Activated CD4-positive, alpha-beta T cell treated with anti-CD3 and anti-CD28 coated beads for 24 hours (primary cell): ENCODE measurements around the gene ERC2.

Experiments
- DNase-seq, 2 donors: peaks; one replicate each; pipeline ENCODE4 v3.0.0-alpha.2; 2020; ENCODE audit warnings: low read depth in 2 of 2

Gene ERC2

GRCh38 chr3:55557549-55557948 lies 910.7 kb downstream of the ERC2 start:
- no peak for DNase-seq

DNA sequence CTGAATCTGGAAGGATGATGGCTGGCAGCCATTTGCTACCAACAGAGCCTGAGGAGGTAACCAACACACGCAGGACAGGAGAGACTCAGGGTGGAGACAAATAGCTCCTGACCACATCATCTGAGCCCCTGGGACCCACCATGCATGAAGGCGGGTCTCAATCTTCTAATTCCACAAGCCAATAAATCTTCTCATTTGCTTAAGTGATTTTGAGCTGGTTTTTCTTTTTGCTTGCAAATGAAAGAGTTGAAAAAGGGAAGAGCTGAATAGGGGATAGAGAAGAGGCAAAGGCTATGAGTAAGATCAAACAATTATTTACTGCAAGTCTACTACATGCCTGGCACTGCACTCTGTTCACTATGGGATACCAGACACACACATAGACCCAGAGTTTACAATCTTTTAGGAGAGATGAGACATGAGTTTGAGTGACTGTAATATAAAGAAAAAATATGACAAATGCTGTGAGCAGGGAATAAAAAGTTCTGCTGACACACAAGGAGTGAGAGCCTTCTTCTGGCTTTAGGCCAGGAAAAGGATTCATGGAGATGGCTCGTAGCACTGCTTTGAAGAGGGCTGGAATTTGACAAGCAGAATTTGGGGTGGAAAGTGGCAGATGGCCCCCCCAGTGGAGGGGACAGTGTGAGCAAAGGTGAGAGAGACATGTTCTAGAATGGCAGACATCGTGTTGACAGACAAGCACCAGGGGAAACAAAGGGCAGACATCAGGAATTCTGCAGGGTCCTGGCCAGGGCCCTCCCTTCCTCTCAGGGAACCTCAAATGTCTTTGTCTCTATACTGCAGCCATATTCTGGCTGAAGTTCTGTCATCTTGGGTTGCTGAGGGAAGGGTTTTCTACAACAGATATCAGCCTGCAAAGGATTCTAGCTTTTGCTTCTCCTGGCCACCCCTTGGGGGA lies 911.4 kb downstream of the ERC2 start:
- DNase-seq: no peak

GRCh38 chr3:55555873-55556618 lies 912.2 kb downstream of the ERC2 start:
- no peak for DNase-seq

GRCh38 chr3:55554634-55555425 lies 913.4 kb downstream of the ERC2 start:
- DNase-seq: no peak

DNA sequence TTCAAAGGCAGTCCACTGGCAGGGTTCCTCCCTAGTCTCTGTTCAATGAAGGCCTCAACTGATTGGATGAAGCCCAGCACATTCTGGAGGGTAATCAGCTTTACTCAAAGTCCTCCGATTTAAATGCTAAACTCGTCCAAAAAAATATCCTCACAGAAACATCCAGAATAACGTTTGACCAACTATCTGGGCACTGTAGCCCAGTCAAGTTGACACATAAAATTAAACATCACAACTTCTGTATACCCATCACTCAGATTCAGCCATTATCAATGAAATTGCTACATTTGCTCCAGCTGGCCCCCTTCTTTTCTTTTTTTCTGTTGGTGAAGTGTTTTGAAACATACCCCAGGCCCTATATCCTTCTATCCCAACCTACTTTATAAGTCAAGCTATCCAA lies 916.6 kb downstream of the ERC2 start:
- DNase-seq: no peak

DNA sequence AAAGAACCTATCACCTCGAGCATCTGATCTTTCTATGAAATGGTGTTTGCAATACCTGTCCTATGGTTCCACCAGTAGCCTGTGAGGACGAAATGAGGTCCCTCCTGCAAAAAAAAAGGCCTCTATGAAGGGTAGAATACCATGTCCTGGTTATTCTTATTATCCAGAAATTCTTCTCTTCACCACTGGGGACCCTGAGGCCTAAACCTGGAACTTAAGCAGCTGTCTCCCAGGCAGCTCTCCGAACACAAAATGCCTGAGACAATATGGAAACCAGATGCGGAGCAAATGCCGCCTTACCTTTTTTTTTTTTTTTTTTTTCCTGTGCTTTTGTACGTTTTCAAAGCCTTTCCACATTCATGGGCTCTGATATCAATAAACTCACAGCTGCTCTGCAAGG lies 919.1 kb downstream of the ERC2 start:
- DNase-seq: no peak

DNA sequence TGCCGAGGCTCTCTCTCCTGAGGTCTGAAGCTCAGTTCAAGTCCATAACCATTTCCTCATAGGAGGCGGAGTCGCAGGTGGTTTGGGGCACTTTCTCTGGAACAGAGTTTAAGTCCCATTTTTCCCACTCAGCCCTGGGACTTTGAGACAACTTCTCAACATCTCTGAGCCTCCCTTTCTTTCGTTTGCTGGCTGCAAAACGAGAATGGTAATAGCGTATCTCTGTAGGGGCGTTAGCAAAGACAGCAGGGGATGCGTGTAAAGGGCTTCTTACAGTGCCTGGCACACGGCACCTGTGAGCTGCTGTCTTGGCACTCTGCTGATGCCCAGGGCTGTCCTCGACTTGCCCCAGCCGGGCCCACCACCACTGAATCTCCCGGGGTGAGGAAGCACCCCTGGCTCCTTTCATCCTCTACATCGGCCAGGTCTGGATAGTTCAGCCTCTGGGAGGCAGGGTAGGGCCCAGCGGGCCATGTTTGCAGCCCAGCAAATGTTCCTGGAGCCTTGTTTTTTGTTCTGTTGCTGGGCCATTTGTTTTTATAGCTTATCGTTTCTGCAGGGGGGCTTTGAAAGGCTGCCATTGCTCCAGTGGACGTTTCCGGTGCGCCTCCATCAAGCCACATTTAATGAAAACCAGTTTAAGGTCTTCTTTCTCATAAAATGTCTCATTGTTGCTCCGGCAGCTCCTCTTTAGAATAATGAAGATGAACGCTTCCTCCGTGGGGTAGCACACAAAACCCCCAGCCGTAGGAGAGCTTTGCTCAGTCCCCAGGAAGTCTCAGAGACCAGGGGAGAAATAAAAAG lies 921.2 kb downstream of the ERC2 start:
- DNase-seq: no peak

- no peak for DNase-seq
Measured at GRCh38 chr3:55545995-55546394, 922.3 kb downstream of the ERC2 start.

- DNase-seq: no peak
Measured at GRCh38 chr3:55544219-55544618, 924.0 kb downstream of the ERC2 start.

- no peak for DNase-seq
Measured at GRCh38 chr3:55543181-55543614, 925.1 kb downstream of the ERC2 start.

GRCh38 chr3:55541456-55541855 lies 926.8 kb downstream of the ERC2 start:
- no peak for DNase-seq

- no peak for DNase-seq
Measured at GRCh38 chr3:55541016-55541415, 927.3 kb downstream of the ERC2 start.

- DNase-seq: no peak
Measured at GRCh38 chr3:55540579-55540978, 927.7 kb downstream of the ERC2 start.

DNA sequence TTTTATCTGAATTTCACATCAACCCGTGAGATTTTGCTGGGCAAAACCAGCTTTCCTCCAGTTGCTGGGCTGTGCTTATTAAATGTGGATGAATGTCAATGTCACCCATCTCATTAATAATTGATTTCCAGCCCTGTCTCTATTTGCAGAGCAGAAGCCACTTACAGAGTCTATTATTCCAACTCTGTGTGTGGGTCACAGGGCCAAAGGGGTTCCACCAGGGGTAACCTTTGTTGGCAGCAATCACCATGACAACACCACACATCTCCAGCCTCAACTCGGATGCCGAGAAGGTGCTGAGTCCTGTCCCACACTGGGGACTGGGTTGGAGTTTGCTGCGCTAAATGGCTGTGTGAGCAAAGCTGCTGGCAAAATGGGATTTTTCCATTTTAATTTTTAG lies 930.1 kb downstream of the ERC2 start:
- no peak for DNase-seq

- DNase-seq: no peak
Measured at GRCh38 chr3:55537563-55537962, 930.7 kb downstream of the ERC2 start.

DNA sequence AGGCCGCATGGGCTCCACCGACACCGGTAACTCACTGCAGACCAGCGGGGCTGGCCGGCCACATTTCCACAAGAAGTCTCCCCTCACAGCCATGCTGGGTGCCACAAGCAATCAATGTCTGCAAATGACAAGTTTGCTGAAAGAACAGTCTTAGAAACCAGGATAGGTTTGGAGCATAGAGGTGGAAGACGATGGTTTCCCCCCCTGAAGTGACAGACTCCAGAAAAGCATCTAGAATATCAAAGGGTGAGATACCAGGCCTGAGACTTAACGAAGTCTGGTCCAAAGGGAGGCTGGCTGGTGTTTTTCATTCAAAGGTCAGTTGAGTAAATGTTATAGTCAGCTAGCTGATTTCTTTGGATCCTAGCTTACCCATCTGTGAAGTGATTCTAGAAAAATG lies 931.1 kb downstream of the ERC2 start:
- no peak for DNase-seq

GRCh38 chr3:55534876-55535275 lies 933.4 kb downstream of the ERC2 start:
- DNase-seq: no peak

DNA sequence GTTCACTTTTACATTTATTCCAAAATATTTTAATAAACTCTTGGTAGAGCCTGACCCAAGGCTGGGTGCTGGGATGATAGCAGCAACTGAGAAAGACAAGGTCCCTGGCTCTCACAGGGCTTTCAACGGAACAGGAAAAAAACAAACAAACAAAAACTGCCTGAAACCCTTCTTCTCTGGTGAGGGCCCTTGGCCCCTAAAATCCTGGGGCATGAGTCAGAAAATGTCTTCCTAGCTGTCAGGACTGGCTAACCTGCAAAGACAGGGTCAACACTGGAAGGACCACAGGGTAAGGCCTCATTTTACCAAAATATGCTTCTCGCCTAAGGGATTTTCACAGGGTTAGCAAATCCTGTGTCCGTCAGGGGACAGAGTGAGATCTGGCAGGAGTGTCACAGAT lies 935.5 kb downstream of the ERC2 start:
- DNase-seq: no peak

DNA sequence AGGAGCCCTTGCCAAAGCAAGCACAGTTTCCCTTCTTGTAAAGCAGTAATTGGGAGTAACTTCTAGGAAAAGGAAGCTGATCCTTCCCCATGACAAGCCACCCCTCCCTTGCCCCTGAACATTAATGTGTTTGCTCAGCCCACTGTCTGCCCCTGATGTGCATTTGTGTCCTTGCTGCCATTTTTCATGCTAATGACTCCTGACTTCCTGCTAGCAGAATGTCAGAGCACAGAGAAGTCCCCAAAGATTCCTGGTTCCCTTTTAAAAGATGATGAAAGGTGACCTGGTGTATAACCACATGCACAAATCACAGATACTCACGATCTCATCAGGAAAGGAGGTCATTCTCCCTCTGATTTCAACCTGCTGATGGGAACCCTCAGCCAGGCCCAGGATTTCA lies 936.9 kb downstream of the ERC2 start:
- DNase-seq: no peak

DNA sequence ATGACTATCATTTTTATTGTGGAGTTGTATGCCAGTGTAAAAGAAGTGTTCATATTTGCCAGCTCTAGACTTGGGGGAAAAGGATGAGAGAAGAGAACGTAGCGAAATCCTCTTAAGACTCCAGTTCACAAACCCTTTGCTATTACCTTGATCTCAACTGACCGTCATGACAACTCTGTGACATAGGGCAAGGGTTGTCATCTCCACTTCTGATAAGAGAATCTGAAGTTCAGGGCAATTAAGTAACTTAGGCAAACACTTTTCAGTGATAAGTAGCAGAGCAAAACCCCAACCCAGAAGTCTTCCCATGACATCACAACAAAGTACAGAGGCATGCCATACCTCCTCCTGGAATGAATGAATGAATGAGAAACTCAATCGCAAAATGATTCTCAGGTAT lies 940.9 kb downstream of the ERC2 start:
- no peak for DNase-seq

GRCh38 chr3:55526332-55527030 lies 941.8 kb downstream of the ERC2 start:
- no peak for DNase-seq
